GM23248 (cell line): ENCODE data around the gene FAS.

ENCODE experiments used
- EZH2 ChIP-seq: fragments of 200-600 bp; sonication (generic); IDR thresholded peaks from 2 replicates; pipeline ENCODE4 v1.6.1; 2018; ENCODE audit warnings: antibody characterized with exemption, mild to moderate bottlenecking; ENCODE audit not compliant: insufficient read depth, poor library complexity, severe bottlenecking
- EZH2phosphoT487 ChIP-seq: fragments of 200-600 bp; sonication (generic); IDR thresholded peaks from 2 replicates; pipeline ENCODE4 v1.6.1; 2018; ENCODE audit warnings: antibody characterized with exemption, moderate library complexity, mild to moderate bottlenecking, low read depth; ENCODE audit not compliant: insufficient read depth

GRCh38 chr10:88979153-88979562 lies 11.4 kb upstream of the FAS start:
- TF ChIP-seq EZH2phosphoT487 (peak; percentile 89; the same call in 1 of the 2 replicates), EZH2 (no peak)
